Spleen (tissue), 11 donors: Measurements from ENCODE around the gene SERPINA9. TPM values are rescaled to one million over a fixed set of nuclear protein-coding genes. Genes with fewer than 3 reads are reported as not detected.

ENCODE experiments used
- DNase-seq: peaks from one replicate; pipeline ENCODE4 v3.0.0-alpha.2; 2020
- H3K27ac ChIP-seq, 8 donors: fragments of 200-600 bp; sonication (generic) in 7 of 8; 1 replicate in 4 of 8; 2 replicates in 4 of 8; pipeline versions ENCODE4 v1.5.0 to v1.8.0; 2016 to 2021; ENCODE audit warnings: inconsistent platforms in 4 of 8, mild to moderate bottlenecking in 4 of 8, moderate library complexity in 1 of 8
- H3K27me3 ChIP-seq, 7 donors: fragments of 200-600 bp; sonication (generic) in 6 of 7; replicated peaks in 1 of 7; 1 replicate in 4 of 7; 2 replicates in 3 of 7; pipeline versions ENCODE4 v1.5.0 to v1.8.0; 2016 to 2021; ENCODE audit warnings: inconsistent platforms in 3 of 7, mild to moderate bottlenecking in 1 of 7
- H3K36me3 ChIP-seq, 6 donors: fragments of 200-600 bp; sonication (generic) in 5 of 6; 1 replicate in 4 of 6; 2 replicates in 2 of 6; pipeline versions ENCODE4 v1.5.0 to v1.8.0; 2016 to 2021; ENCODE audit warnings: inconsistent platforms in 2 of 6
- H3K4me1 ChIP-seq, 6 donors: fragments of 200-600 bp; sonication (generic) in 5 of 6; 1 replicate in 3 of 6; 2 replicates in 3 of 6; pipeline versions ENCODE4 v1.5.0 to v1.8.0; 2016 to 2021; ENCODE audit warnings: inconsistent platforms in 3 of 6
- H3K4me3 ChIP-seq, 8 donors: fragments of 200-600 bp; sonication (generic) in 7 of 8; 1 replicate in 4 of 8; 2 replicates in 4 of 8; pipeline versions ENCODE4 v1.5.0 to v1.8.0; 2016 to 2021; ENCODE audit warnings: inconsistent platforms in 4 of 8, mild to moderate bottlenecking in 4 of 8, moderate library complexity in 2 of 8
- H3K9me3 ChIP-seq, 8 donors: fragments of 200-600 bp; sonication (generic) in 7 of 8; 1 replicate in 4 of 8; 2 replicates in 4 of 8; pipeline versions ENCODE4 v1.5.0 to v1.8.0; 2016 to 2021; ENCODE audit warnings: inconsistent platforms in 4 of 8
- CTCF ChIP-seq, 11 experiments: fragments of 200-600 bp in 7 of 11; fragments of 450-650 bp in 4 of 11; sonication (generic) in 4 of 11; IDR thresholded peaks in 8 of 11; conservative IDR thresholded peaks in 3 of 11; 1 replicate in 7 of 11; 2 replicates in 4 of 11; pipeline versions ENCODE4 v1.4.0 to v1.8.0; 2016 to 2021; ENCODE audit warnings: antibody characterized with exemption in 11 of 11, inconsistent platforms in 4 of 11, mild to moderate bottlenecking in 1 of 11
- POLR2A ChIP-seq, 3 donors: fragments of 450-650 bp; IDR thresholded peaks; one replicate each; pipeline ENCODE4 v1.5.1; 2017; ENCODE audit warnings: antibody characterized with exemption in 3 of 3, mild to moderate bottlenecking in 1 of 3
- POLR2AphosphoS5 ChIP-seq, 3 donors: sonication (generic); formaldehyde crosslinking; IDR thresholded peaks; one replicate each; pipeline ENCODE4 v1.5.1; 2017; ENCODE audit warnings: antibody characterized with exemption in 3 of 3
- WGBS, 5 donors: extraction: QIAGEN DNeasy Blood & Tissue Kit in 3 of 5; methylation state at CpG; one replicate each; pipeline versions ENCODE4 v1.1.5 to v1.1.7; 2013 to 2018; 5-methylcytosine and 5-hydroxymethylcytosine counted together
- intact Hi-C: fragments of 100-400 bp; cut with DNase I; formaldehyde crosslinking; loops from one replicate; pipeline ENCODE4 v1.15.0; 2023; ENCODE audit warnings: low total_unique reads
- polyA plus RNA-seq, 3 donors: library from polyadenylated mRNA; stranded (reverse); fragments of 200-250 nt; gene quantifications; one replicate each; pipeline ENCODE4 v1.2.1, GENCODE V29; 2013
- total RNA-seq, 7 donors: library from RNA; depleted of rRNA in 3 of 7; stranded (reverse); fragments of >200 nt in 3 of 7; fragmentation: NEBNext Ultra II Directional in 4 of 7; extraction: Animal tissue kit (Norgen Biotek cat#: 25700) in 4 of 7; gene quantifications; one replicate each; pipeline versions ENCODE4 v1.1.0 to v1.2.1, GENCODE V29; 2016 to 2021
- donor health status: healthy with polysubstance abuse.
- donor health status: DM: no; HTN: no; CAD: no; lungs with moderate emphysema.
- donor health status: DM: no; HTN: no; CAD: no.
- donor health status: Bipolar disorder and iron deficiency.
- donor health status: healthy.
- donor health status: DM: no; HTN: no; CAD: no.
- donor health status: DM: yes; HTN: yes; CAD: no.

SERPINA9 gene
- total and polyA plus RNA-seq, 10 donors = 0.10 to 8.9 (median 0.65) TPM; not detected in 7

- no peak overlapping the region for H3K27ac ChIP-seq
- no peaks in the 10 kb centered on the region for H3K36me3 ChIP-seq
- H3K4me3 ChIP-seq = no peak overlapping the region
- no peaks in the 10 kb centered on the region for H3K9me3 ChIP-seq
- WGBS, 5 donors = 52 to 68% (median 65%) methylated on average over 7 to 11 of the region's 11 CpGs
- H3K27me3 ChIP-seq = peaks cover 0 to 51% (median 5%) of the 10 kb centered on the region in 7 donors
- no peak for DNase-seq
- H3K4me1 ChIP-seq = peaks cover 6 to 16% (median 9%) of the 10 kb centered on the region in 6 donors
- intact Hi-C loops = no loop called here
- TF ChIP-seq CTCF (IDR thresholded peaks at IDR 0.05 in 8 of 11, conservative IDR thresholded peaks at IDR 0.05 in 3 of 11) = no peak
- TF ChIP-seq POLR2A (IDR thresholded peaks at IDR 0.05) = no peak
These were observed 13.3 kb upstream of the SERPINA9 start for GRCh38 chr14:94489336-94489735.

GRCh38 chr14:94486883-94487282 is 10.9 kb upstream of the SERPINA9 start:
- intact Hi-C loops = no loop called here
- H3K27me3 ChIP-seq = peaks cover 0 to 51% (median 5%) of the 10 kb centered on the region in 7 donors
- no peak for DNase-seq
- H3K36me3 ChIP-seq = no peaks in the 10 kb centered on the region
- no peak overlapping the region for H3K4me3 ChIP-seq
- H3K4me1 ChIP-seq = peaks cover 6 to 16% (median 9%) of the 10 kb centered on the region in 6 donors
- 22 to 36% (median 34%) methylated on average over 5 of the region's 5 CpGs for WGBS, 5 donors
- no peak for TF ChIP-seq POLR2AphosphoS5 (IDR thresholded peaks at IDR 0.05)
- H3K9me3 ChIP-seq = no peaks in the 10 kb centered on the region
- H3K27ac ChIP-seq = no peak overlapping the region

GRCh38 chr14:94485944-94486841 is 10.2 kb upstream of the SERPINA9 start:
- Histone ChIP-seq H3K27ac (no peak overlapping the region), H3K9me3 (no peaks in the 10 kb centered on the region), H3K4me1 (peaks cover 6 to 16% (median 9%) of the 10 kb centered on the region in 6 donors), H3K4me3 (peak overlapping the region in 1 of 8 donors; percentile 21), H3K36me3 (no peaks in the 10 kb centered on the region), H3K27me3 (peaks cover 0 to 51% (median 5%) of the 10 kb centered on the region in 7 donors)
- no peak for TF ChIP-seq POLR2A (IDR thresholded peaks at IDR 0.05)
- TF ChIP-seq POLR2AphosphoS5 (IDR thresholded peaks at IDR 0.05) = peak in 2 of 3 donors; percentile 25 to 56
- peak; percentile 77 to 99 (median 93) for TF ChIP-seq CTCF (IDR thresholded peaks at IDR 0.05 in 8 of 11, conservative IDR thresholded peaks at IDR 0.05 in 3 of 11)
- DNase-seq = peak; percentile 89
- WGBS, 5 donors = 15 to 19% (median 17%) methylated on average over 19 to 26 of the region's 26 CpGs
- intact Hi-C loops = no loop called here

DNA sequence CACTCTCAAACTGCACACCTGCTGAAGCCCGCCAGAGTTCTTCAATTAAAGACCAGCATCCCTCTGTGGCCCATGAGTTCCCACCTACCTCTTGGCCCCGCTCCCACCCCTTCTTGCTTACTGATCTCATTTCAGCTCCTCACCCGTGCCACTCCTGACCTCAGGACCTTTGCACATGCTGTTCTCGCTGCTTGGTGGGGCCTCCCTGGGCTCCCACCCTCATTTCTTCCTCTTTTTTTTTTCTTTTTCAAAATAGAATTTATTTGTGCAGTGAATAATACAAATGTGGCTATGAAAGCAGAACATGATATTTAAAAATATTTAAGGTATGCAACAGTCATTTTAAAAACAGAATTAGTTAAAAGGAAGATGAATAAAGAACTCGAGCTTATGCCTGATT is 8.5 kb upstream of the SERPINA9 start:
- Histone ChIP-seq H3K4me1 (peaks cover 6 to 16% (median 9%) of the 10 kb centered on the region in 6 donors), H3K4me3 (no peak overlapping the region), H3K27me3 (peaks cover 0 to 41% (median 5%) of the 10 kb centered on the region in 7 donors), H3K9me3 (peaks cover 0 to 10% (median 2%) of the 10 kb centered on the region in 8 donors), H3K36me3 (no peaks in the 10 kb centered on the region), H3K27ac (no peak overlapping the region)
- intact Hi-C loops = no loop called here
- 68 to 81% (median 74%) methylated on average over 5 of the region's 5 CpGs for WGBS, 5 donors
- no peak for DNase-seq
- TF ChIP-seq POLR2A (IDR thresholded peaks at IDR 0.05) = no peak
- no peak for TF ChIP-seq CTCF (IDR thresholded peaks at IDR 0.05 in 8 of 11, conservative IDR thresholded peaks at IDR 0.05 in 3 of 11)
- no peak for TF ChIP-seq POLR2AphosphoS5 (IDR thresholded peaks at IDR 0.05)
